Activated CD4-positive, alpha-beta T cell treated with anti-CD3 and anti-CD28 coated beads, Interleukin-2, amount 50 U/mL, for 16 hours (primary cell): ENCODE measurements around the gene DCAKD.

Source experiments
- DNase-seq: peaks from one replicate; pipeline ENCODE4 v3.0.0-alpha.2; 2020

DCAKD gene

GRCh38 chr17:45029758-45030423 is 21.5 kb downstream of the DCAKD start:
- no peak for DNase-seq

GRCh38 chr17:45029096-45029495 is 22.3 kb downstream of the DCAKD start:
- DNase-seq = no peak

- DNase-seq = no peak
Measured at GRCh38 chr17:45022655-45023339, 28.6 kb downstream of the DCAKD start.

- DNase-seq = no peak
Measured at GRCh38 chr17:45022288-45022648, 29.2 kb downstream of the DCAKD start.

GRCh38 chr17:45021607-45022287 is 29.7 kb downstream of the DCAKD start:
- peak; percentile 69 for DNase-seq

GRCh38 chr17:45020354-45021138 is 30.9 kb downstream of the DCAKD start:
- no peak for DNase-seq

GRCh38 chr17:45018848-45019711 is 32.4 kb downstream of the DCAKD start:
- peak; percentile 34 for DNase-seq

- no peak for DNase-seq
Measured at GRCh38 chr17:45018514-45018847, 33.0 kb downstream of the DCAKD start.

GRCh38 chr17:45016823-45017222 is 34.6 kb downstream of the DCAKD start:
- DNase-seq = no peak

GRCh38 chr17:45016237-45016636 is 35.2 kb downstream of the DCAKD start:
- DNase-seq = no peak

GRCh38 chr17:45013021-45013997 is 38.1 kb downstream of the DCAKD start:
- no peak for DNase-seq

- DNase-seq = no peak
Measured at GRCh38 chr17:45011767-45012166, 39.7 kb downstream of the DCAKD start.

- no peak for DNase-seq
Measured at GRCh38 chr17:45009676-45010467, 41.6 kb downstream of the DCAKD start.

GRCh38 chr17:45008216-45008615 is 43.2 kb downstream of the DCAKD start:
- DNase-seq = no peak

GRCh38 chr17:45006927-45007461 is 44.4 kb downstream of the DCAKD start:
- DNase-seq = no peak

- no peak for DNase-seq
Measured at GRCh38 chr17:45005700-45006099, 45.7 kb downstream of the DCAKD start.

GRCh38 chr17:45004388-45004787 is 47.0 kb downstream of the DCAKD start:
- DNase-seq = no peak

GRCh38 chr17:45003877-45004276 is 47.6 kb downstream of the DCAKD start:
- DNase-seq = no peak

GRCh38 chr17:45001310-45001709 is 50.1 kb downstream of the DCAKD start:
- no peak for DNase-seq

- DNase-seq = no peak
Measured at GRCh38 chr17:44999433-44999832, 52.0 kb downstream of the DCAKD start.
